ENCODE data around the gene PCCA. TPM values are rescaled to one million over a fixed set of nuclear protein-coding genes. Genes with fewer than 3 reads are reported as not detected.

The PCCA gene
- total RNA-seq, 4 donors from 2014 or later = 34.6 to 58.4 (median 40.1) TPM

DNA sequence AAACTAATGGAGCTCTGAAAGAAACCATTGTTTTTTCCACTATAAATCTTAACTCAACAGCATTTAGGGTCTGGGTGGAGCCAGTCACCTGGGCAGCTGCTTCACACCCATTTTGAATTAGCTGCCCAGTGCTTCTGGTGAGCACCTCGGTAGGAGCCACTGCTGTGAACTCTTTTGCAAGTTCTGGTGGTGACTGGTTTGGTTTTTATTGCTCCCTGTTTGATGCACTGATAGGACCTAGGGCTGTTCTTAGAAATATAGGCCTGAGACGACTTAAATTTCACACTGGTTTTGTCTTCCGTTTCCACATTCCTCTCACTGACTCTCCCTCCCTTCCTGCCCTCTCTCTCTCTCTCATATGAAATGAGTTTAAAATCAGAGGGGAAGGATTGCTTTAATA lies 395.8 kb downstream of the PCCA start:
- Histone ChIP-seq H3K27ac (no peak overlapping the region), H3K4me3 (no peak overlapping the region), H3K9me3 (no peaks in the 10 kb centered on the region), H3K36me3 (no peaks in the 10 kb centered on the region), H3K27me3 (no peaks in the 10 kb centered on the region), H3K4me1 (no peaks in the 10 kb centered on the region)
- TF ChIP-seq POLR2AphosphoS5 (IDR thresholded peaks at IDR 0.05) (no peak), EP300 (IDR thresholded peaks at IDR 0.05) (no peak), POLR2A (IDR thresholded peaks at IDR 0.05) (no peak), CTCF (IDR thresholded peaks at IDR 0.05) (no peak)
- 56 to 80% methylated on average over 1 of the region's 3 CpGs for WGBS, 2 donors (ENCODE audit: low coverage in 1 of 2)
- ATAC-seq = no peak

DNA sequence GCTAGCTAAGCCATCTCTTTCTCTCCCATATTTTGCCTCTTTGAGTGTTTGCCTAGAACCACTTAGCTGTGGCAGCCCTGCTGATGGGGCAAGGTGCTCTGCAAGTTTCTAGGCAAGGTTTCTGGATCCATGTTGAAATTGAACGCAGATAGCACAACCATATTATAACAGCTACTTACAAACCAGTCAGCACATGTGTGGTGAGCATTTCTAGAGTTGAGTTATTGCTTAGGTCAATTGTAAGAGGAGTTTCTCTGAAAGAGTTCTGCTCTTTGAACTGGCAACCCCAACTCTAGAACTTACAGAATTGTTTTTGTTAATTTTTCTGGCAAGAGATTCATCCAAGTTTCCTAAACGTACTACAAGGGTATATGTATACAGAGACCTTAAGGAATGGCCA lies 396.4 kb downstream of the PCCA start:
- Histone ChIP-seq H3K4me1 (peaks cover 0 to 3% (median 0%) of the 10 kb centered on the region in 3 donors), H3K4me3 (no peak overlapping the region), H3K27me3 (no peaks in the 10 kb centered on the region), H3K9me3 (no peaks in the 10 kb centered on the region), H3K27ac (no peak overlapping the region), H3K36me3 (no peaks in the 10 kb centered on the region)
- ATAC-seq = no peak
- TF ChIP-seq POLR2AphosphoS5 (IDR thresholded peaks at IDR 0.05) (no peak), POLR2A (IDR thresholded peaks at IDR 0.05) (no peak), CTCF (IDR thresholded peaks at IDR 0.05) (no peak), EP300 (IDR thresholded peaks at IDR 0.05) (no peak)
- WGBS, 2 donors (ENCODE audit: low coverage in 1 of 2) = 58 to 88% methylated on average over 1 to 2 of the region's 2 CpGs

DNA sequence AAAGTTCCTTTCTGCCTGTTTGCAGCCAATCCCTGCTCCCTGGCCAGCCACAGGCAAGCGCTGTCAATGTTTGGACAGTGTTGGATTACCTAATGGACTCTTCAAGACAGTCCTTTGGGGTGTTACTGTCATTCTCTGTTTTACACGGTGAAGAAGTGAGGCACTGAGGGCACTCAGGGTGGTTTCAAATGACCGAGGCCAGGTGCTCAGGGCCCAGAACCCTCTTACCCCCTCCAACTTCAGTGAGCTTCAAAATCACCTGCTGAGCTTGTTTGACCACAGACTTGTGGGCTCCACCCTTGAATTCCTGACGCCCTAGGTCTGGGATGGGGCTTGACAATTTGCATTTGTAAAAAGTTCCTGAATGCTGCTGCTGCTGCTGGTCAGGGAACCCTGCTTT lies 401.8 kb downstream of the PCCA start:
- Histone ChIP-seq H3K9me3 (no peaks in the 10 kb centered on the region), H3K27ac (peak overlapping the region in 1 of 4 donors; percentile 2), H3K27me3 (no peaks in the 10 kb centered on the region), H3K4me1 (peaks cover 0 to 3% (median 0%) of the 10 kb centered on the region in 3 donors), H3K4me3 (no peak overlapping the region), H3K36me3 (no peaks in the 10 kb centered on the region)
- no peak for TF ChIP-seq EP300 (IDR thresholded peaks at IDR 0.05)
- TF ChIP-seq CTCF (IDR thresholded peaks at IDR 0.05) = no peak
- no peak for TF ChIP-seq POLR2AphosphoS5 (IDR thresholded peaks at IDR 0.05)
- no peak for TF ChIP-seq POLR2A (IDR thresholded peaks at IDR 0.05)
- ATAC-seq = no peak
- 40 to 70% methylated on average over 2 of the region's 4 CpGs for WGBS, 2 donors (ENCODE audit: low coverage in 1 of 2)

GRCh38 chr13:100491164-100491842 lies 402.4 kb downstream of the PCCA start:
- Histone ChIP-seq H3K4me1 (peaks cover 0 to 3% (median 0%) of the 10 kb centered on the region in 3 donors), H3K27me3 (no peaks in the 10 kb centered on the region), H3K9me3 (no peaks in the 10 kb centered on the region), H3K27ac (peak overlapping the region in 1 of 4 donors; percentile 2), H3K36me3 (no peaks in the 10 kb centered on the region), H3K4me3 (no peak overlapping the region)
- 62 to 69% methylated on average over 4 to 8 of the region's 8 CpGs for WGBS, 2 donors (ENCODE audit: low coverage in 1 of 2)
- peak; percentile 83 for ATAC-seq
- TF ChIP-seq EP300 (IDR thresholded peaks at IDR 0.05) (no peak), CTCF (IDR thresholded peaks at IDR 0.05) (peak in 1 of 4 experiments; percentile 14), POLR2A (IDR thresholded peaks at IDR 0.05) (no peak), POLR2AphosphoS5 (IDR thresholded peaks at IDR 0.05) (peak; percentile 82)

- WGBS, 2 donors (ENCODE audit: low coverage in 1 of 2) = 86% methylated on average over 3 of the region's 7 CpGs; no CpG with 5 or more reads in 1 of the 2 donors
- Histone ChIP-seq H3K9me3 (no peaks in the 10 kb centered on the region), H3K27ac (no peak overlapping the region), H3K36me3 (no peaks in the 10 kb centered on the region), H3K4me3 (no peak overlapping the region), H3K4me1 (peaks cover 0 to 3% (median 0%) of the 10 kb centered on the region in 3 donors), H3K27me3 (no peaks in the 10 kb centered on the region)
- ATAC-seq = no peak
- no peak for TF ChIP-seq POLR2A (IDR thresholded peaks at IDR 0.05)
- TF ChIP-seq POLR2AphosphoS5 (IDR thresholded peaks at IDR 0.05) = no peak
- no peak for TF ChIP-seq EP300 (IDR thresholded peaks at IDR 0.05)
- TF ChIP-seq CTCF (IDR thresholded peaks at IDR 0.05) = no peak
These were observed 404.5 kb downstream of the PCCA start for GRCh38 chr13:100493418-100493817.
